Activated T-helper 17 cell treated with anti-CD3 and anti-CD28 coated beads, Interleukin-2, amount 50 U/mL, for 72 hours (primary cell): ENCODE measurements around the gene RANBP1. TPM values are rescaled to one million over a fixed set of nuclear protein-coding genes. Genes with fewer than 3 reads are reported as not detected.

Experiments used
- ATAC-seq: fragments of 150-1000 bp; cut with Tn5 transposase; replicated peaks from 2 replicates; pipeline ENCODE4 v1.10.0; 2021; ENCODE audit warnings: mild to moderate bottlenecking, moderate library complexity
- H3K27ac Mint-ChIP-seq: one replicate; pipeline ENCODE4 v1.8.0; 2022; ENCODE audit warnings: mixed read lengths
- H3K27me3 Mint-ChIP-seq: one replicate; pipeline ENCODE4 v1.8.0; 2022; ENCODE audit warnings: mixed read lengths
- H3K36me3 Mint-ChIP-seq: one replicate; pipeline ENCODE4 v1.8.0; 2022; ENCODE audit warnings: low read depth, mild to moderate bottlenecking, mixed read lengths
- H3K4me1 Mint-ChIP-seq: one replicate; pipeline ENCODE4 v1.8.0; 2022; ENCODE audit warnings: mixed read lengths
- H3K4me3 Mint-ChIP-seq: one replicate; pipeline ENCODE4 v1.8.0; 2022; ENCODE audit warnings: mild to moderate bottlenecking, mixed read lengths
- H3K9me3 Mint-ChIP-seq: one replicate; pipeline ENCODE4 v1.8.0; 2022; ENCODE audit warnings: mixed read lengths
- total RNA-seq, 2 donors: library from RNA; stranded (reverse); gene quantifications; one replicate each; pipeline ENCODE4 v1.2.3, GENCODE V29; 2022

Gene RANBP1
- total RNA-seq, 2 donors from 2014 or later = 187 to 421 TPM

- no peak overlapping the region for H3K27ac Mint-ChIP-seq
- H3K27me3 Mint-ChIP-seq = no peaks in the 10 kb centered on the region
- no peak for ATAC-seq
- no peaks in the 10 kb centered on the region for H3K9me3 Mint-ChIP-seq
- H3K4me1 Mint-ChIP-seq = no peaks in the 10 kb centered on the region
- no peak overlapping the region for H3K4me3 Mint-ChIP-seq
- H3K36me3 Mint-ChIP-seq = no peaks in the 10 kb centered on the region
These were observed 24.2 kb downstream of the RANBP1 start for GRCh38 chr22:20140107-20140445.

- H3K27me3 Mint-ChIP-seq = no peaks in the 10 kb centered on the region
- no peak overlapping the region for H3K27ac Mint-ChIP-seq
- H3K36me3 Mint-ChIP-seq = no peaks in the 10 kb centered on the region
- H3K4me1 Mint-ChIP-seq = no peaks in the 10 kb centered on the region
- H3K4me3 Mint-ChIP-seq = no peak overlapping the region
- H3K9me3 Mint-ChIP-seq = no peaks in the 10 kb centered on the region
- no peak for ATAC-seq
These were observed 24.6 kb downstream of the RANBP1 start for GRCh38 chr22:20140521-20140964.

GRCh38 chr22:20141186-20142077 is 25.5 kb downstream of the RANBP1 start:
- H3K27me3 Mint-ChIP-seq = no peaks in the 10 kb centered on the region
- H3K4me3 Mint-ChIP-seq = no peak overlapping the region
- ATAC-seq = no peak
- H3K4me1 Mint-ChIP-seq = no peaks in the 10 kb centered on the region
- H3K36me3 Mint-ChIP-seq = no peaks in the 10 kb centered on the region
- no peaks in the 10 kb centered on the region for H3K9me3 Mint-ChIP-seq
- no peak overlapping the region for H3K27ac Mint-ChIP-seq

GRCh38 chr22:20142711-20143621 is 27.1 kb downstream of the RANBP1 start:
- H3K36me3 Mint-ChIP-seq = no peaks in the 10 kb centered on the region
- H3K4me3 Mint-ChIP-seq = no peak overlapping the region
- H3K4me1 Mint-ChIP-seq = no peaks in the 10 kb centered on the region
- H3K27me3 Mint-ChIP-seq = no peaks in the 10 kb centered on the region
- no peak for ATAC-seq
- no peak overlapping the region for H3K27ac Mint-ChIP-seq
- no peaks in the 10 kb centered on the region for H3K9me3 Mint-ChIP-seq

- H3K4me3 Mint-ChIP-seq = no peak overlapping the region
- no peaks in the 10 kb centered on the region for H3K4me1 Mint-ChIP-seq
- no peaks in the 10 kb centered on the region for H3K36me3 Mint-ChIP-seq
- H3K9me3 Mint-ChIP-seq = no peaks in the 10 kb centered on the region
- no peaks in the 10 kb centered on the region for H3K27me3 Mint-ChIP-seq
- H3K27ac Mint-ChIP-seq = no peak overlapping the region
- no peak for ATAC-seq
These were observed 28.2 kb downstream of the RANBP1 start for GRCh38 chr22:20143883-20144665.

- no peaks in the 10 kb centered on the region for H3K36me3 Mint-ChIP-seq
- ATAC-seq = no peak
- H3K27me3 Mint-ChIP-seq = no peaks in the 10 kb centered on the region
- H3K27ac Mint-ChIP-seq = no peak overlapping the region
- H3K9me3 Mint-ChIP-seq = no peaks in the 10 kb centered on the region
- H3K4me3 Mint-ChIP-seq = no peak overlapping the region
- H3K4me1 Mint-ChIP-seq = no peaks in the 10 kb centered on the region
These were observed 29.4 kb downstream of the RANBP1 start for GRCh38 chr22:20145206-20145831.

- no peak for ATAC-seq
- Mint-ChIP-seq H3K4me1 (no peaks in the 10 kb centered on the region), H3K27ac (no peak overlapping the region), H3K27me3 (no peaks in the 10 kb centered on the region), H3K4me3 (no peak overlapping the region), H3K9me3 (no peaks in the 10 kb centered on the region), H3K36me3 (no peaks in the 10 kb centered on the region)
These were observed 29.9 kb downstream of the RANBP1 start for GRCh38 chr22:20145832-20146223.

- no peak overlapping the region for H3K4me3 Mint-ChIP-seq
- no peaks in the 10 kb centered on the region for H3K36me3 Mint-ChIP-seq
- ATAC-seq = no peak
- H3K27me3 Mint-ChIP-seq = no peaks in the 10 kb centered on the region
- H3K27ac Mint-ChIP-seq = no peak overlapping the region
- H3K4me1 Mint-ChIP-seq = no peaks in the 10 kb centered on the region
- no peaks in the 10 kb centered on the region for H3K9me3 Mint-ChIP-seq
These were observed 30.9 kb downstream of the RANBP1 start for GRCh38 chr22:20146777-20147176.

GRCh38 chr22:20147237-20147988 is 31.5 kb downstream of the RANBP1 start:
- Mint-ChIP-seq H3K9me3 (no peaks in the 10 kb centered on the region), H3K4me1 (no peaks in the 10 kb centered on the region), H3K27me3 (no peaks in the 10 kb centered on the region), H3K36me3 (no peaks in the 10 kb centered on the region), H3K4me3 (no peak overlapping the region), H3K27ac (no peak overlapping the region)
- ATAC-seq = no peak

- Mint-ChIP-seq H3K36me3 (no peaks in the 10 kb centered on the region), H3K4me1 (no peaks in the 10 kb centered on the region), H3K4me3 (no peak overlapping the region), H3K27ac (no peak overlapping the region), H3K9me3 (no peaks in the 10 kb centered on the region), H3K27me3 (no peaks in the 10 kb centered on the region)
- ATAC-seq = no peak
These were observed 32.5 kb downstream of the RANBP1 start for GRCh38 chr22:20148414-20148813.

- ATAC-seq = no peak
- no peaks in the 10 kb centered on the region for H3K4me1 Mint-ChIP-seq
- no peak overlapping the region for H3K27ac Mint-ChIP-seq
These were observed 33.6 kb downstream of the RANBP1 start for GRCh38 chr22:20149257-20150250.

GRCh38 chr22:20150381-20151275 is 34.7 kb downstream of the RANBP1 start, which contains the start of gene CCDC188:
CCDC188 (minus strand) TSS chr22:20151055; CDS start chr22:20150986, 69 bp downstream.
- no peak within 1 kb of the TSS for H3K4me3 Mint-ChIP-seq
- no peaks in the 10 kb centered on the region for H3K27me3 Mint-ChIP-seq
- no peaks in the 10 kb centered on the region for H3K4me1 Mint-ChIP-seq
- no peak within 1 kb of the TSS for H3K27ac Mint-ChIP-seq
- no peaks in the 10 kb centered on the region for H3K9me3 Mint-ChIP-seq
- H3K36me3 Mint-ChIP-seq = no peaks in the 10 kb centered on the region
- ATAC-seq = no peak

More at GRCh38 chr22:20149257-20150250, 33.6 kb downstream of the RANBP1 start:
- no peak overlapping the region for H3K4me3 Mint-ChIP-seq
- H3K27me3 Mint-ChIP-seq = no peaks in the 10 kb centered on the region
- no peaks in the 10 kb centered on the region for H3K36me3 Mint-ChIP-seq
- H3K9me3 Mint-ChIP-seq = no peaks in the 10 kb centered on the region
